ENCODE measurements around the gene FMNL2.

The FMNL2 gene

GRCh38 chr2:152556506-152556905, 221.5 kb downstream of the FMNL2 start:
- TF ChIP-seq ZNF837 (tag by site-specific recombination; IDR thresholded peaks at IDR 0.05): no peak
- no peak for TF ChIP-seq ZNF558 (tag by site-specific recombination; IDR thresholded peaks at IDR 0.05)
- no peak for TF ChIP-seq ZNF677 (tag by site-specific recombination; IDR thresholded peaks at IDR 0.05)
- TF ChIP-seq ZNF26 (tag by site-specific recombination; IDR thresholded peaks at IDR 0.05): no peak
- TF ChIP-seq ZNF791 (tag by site-specific recombination; IDR thresholded peaks at IDR 0.05): no peak
- TF ChIP-seq ZNF155 (tag by site-specific recombination; IDR thresholded peaks at IDR 0.05): no peak
- no peak for TF ChIP-seq ZNF398 (tag by site-specific recombination; IDR thresholded peaks at IDR 0.05)
- no peak for TF ChIP-seq ZNF585B (tag by site-specific recombination; IDR thresholded peaks at IDR 0.05)
- CTCF ChIA-PET: interaction anchor here (0.5 kb wide), 1 partner anchor 79 kb away, joined by 3 read pairs; no protein-coding TSS in a partner anchor
- H3K36me3 ChIP-seq (ENCODE audit: control insufficient read depth in 2 of 2, insufficient read depth in 1 of 2, low read length in 2 of 2): peaks cover 0 to 6% of the 10 kb centered on the region in 2 experiments; a peak in 1 of 3 replicates
- POLR2A ChIA-PET: no interaction called here
- H3K9me3 ChIP-seq (ENCODE audit: control insufficient read depth, insufficient read depth, low read depth, low read length): no peaks in the 10 kb centered on the region
- H3K27ac ChIP-seq (ENCODE audit: extremely low read depth, low read depth, low read length): no peak overlapping the region
- H3K4me3 ChIP-seq (ENCODE audit: low read depth, low read length): no peak overlapping the region
- H3K4me1 ChIP-seq (ENCODE audit: control insufficient read depth, insufficient read depth, low read length): no peaks in the 10 kb centered on the region

GRCh38 chr2:152557273-152557888, 222.4 kb downstream of the FMNL2 start:
- ChIA-PET CTCF (no interaction called here), POLR2A (no interaction called here)
- no peak overlapping the region for H3K4me3 ChIP-seq (ENCODE audit: low read depth, low read length)
- H3K4me1 ChIP-seq (ENCODE audit: control insufficient read depth, insufficient read depth, low read length): no peaks in the 10 kb centered on the region
- H3K9me3 ChIP-seq (ENCODE audit: control insufficient read depth, insufficient read depth, low read depth, low read length): no peaks in the 10 kb centered on the region
- H3K27ac ChIP-seq (ENCODE audit: extremely low read depth, low read depth, low read length): no peak overlapping the region
- no peak for TF ChIP-seq MZF1 (tag by site-specific recombination; IDR thresholded peaks at IDR 0.05; ENCODE audit: borderline replicate concordance)
- TF ChIP-seq ZBTB20 (tag by site-specific recombination; IDR thresholded peaks at IDR 0.05): no peak
- no peak for TF ChIP-seq MYNN (tag by site-specific recombination; IDR thresholded peaks at IDR 0.05; ENCODE audit: borderline replicate concordance)
- no peak for TF ChIP-seq ZNF114 (tag by site-specific recombination; IDR thresholded peaks at IDR 0.05)
- TF ChIP-seq CTCF (tag by site-specific recombination; IDR thresholded peaks at IDR 0.05): no peak
- TF ChIP-seq ZNF354C (tag by site-specific recombination; IDR thresholded peaks at IDR 0.05; ENCODE audit: borderline replicate concordance, low read depth): no peak
- no peak for TF ChIP-seq ZNF530 (tag by site-specific recombination; IDR thresholded peaks at IDR 0.05; ENCODE audit: low read depth)
- no peak for TF ChIP-seq PBX3 (CRISPR knock-in tag; IDR thresholded peaks at IDR 0.05)
- no peak for TF ChIP-seq ZFP41 (tag by site-specific recombination; IDR thresholded peaks at IDR 0.05; ENCODE audit: borderline replicate concordance)
- no peak for TF ChIP-seq ZNF350 (tag by site-specific recombination; IDR thresholded peaks at IDR 0.05)
- TF ChIP-seq ZNF214 (tag by site-specific recombination; IDR thresholded peaks at IDR 0.05; ENCODE audit: borderline replicate concordance): no peak
- TF ChIP-seq KLF16 (tag by site-specific recombination; IDR thresholded peaks at IDR 0.05): no peak
- TF ChIP-seq ZNF645 (tag by site-specific recombination; IDR thresholded peaks at IDR 0.05): no peak
- TF ChIP-seq KLF1 (tag by site-specific recombination; IDR thresholded peaks at IDR 0.05): no peak
- no peak for TF ChIP-seq ZNF704 (tag by site-specific recombination; IDR thresholded peaks at IDR 0.05)
- peaks cover 0 to 6% of the 10 kb centered on the region in 2 experiments; a peak in 1 of 3 replicates for H3K36me3 ChIP-seq (ENCODE audit: control insufficient read depth in 2 of 2, insufficient read depth in 1 of 2, low read length in 2 of 2)

Data from HEK293 (cell line).